RWPE1 (cell line): ENCODE results near the gene POLG.

Experiments used
- CTCF ChIA-PET: fragments of 350-600 bp; sonication (Branson Sonifier 250); formaldehyde crosslinking; extraction: SDS; loops from one replicate; lab custom pipeline; 2021; lab: Yijun Ruan, JAX
- POLR2A ChIA-PET: fragments of 400-600 bp; formaldehyde crosslinking; extraction: SDS; loops from one replicate; lab custom pipeline; 2020; ENCODE audit warnings: antibody characterized with exemption; ENCODE audit not compliant: low non-redundant PET; lab: Yijun Ruan, JAX
- DNase-seq: peaks from one replicate; pipeline ENCODE4 v3.0.0; 2012; ENCODE audit warnings: low spot score
- H3K27ac ChIP-seq: fragments of 450-650 bp; 2 replicates; pipeline ENCODE4 v1.5.1; 2017
- TF ChIP-seq, protein P1 (sequence below): fragments of 450-650 bp; conservative IDR thresholded peaks from 2 replicates; pipeline ENCODE4 v1.5.1; 2017; ENCODE audit warnings: low read depth, mild to moderate bottlenecking

The POLG gene

DNA sequence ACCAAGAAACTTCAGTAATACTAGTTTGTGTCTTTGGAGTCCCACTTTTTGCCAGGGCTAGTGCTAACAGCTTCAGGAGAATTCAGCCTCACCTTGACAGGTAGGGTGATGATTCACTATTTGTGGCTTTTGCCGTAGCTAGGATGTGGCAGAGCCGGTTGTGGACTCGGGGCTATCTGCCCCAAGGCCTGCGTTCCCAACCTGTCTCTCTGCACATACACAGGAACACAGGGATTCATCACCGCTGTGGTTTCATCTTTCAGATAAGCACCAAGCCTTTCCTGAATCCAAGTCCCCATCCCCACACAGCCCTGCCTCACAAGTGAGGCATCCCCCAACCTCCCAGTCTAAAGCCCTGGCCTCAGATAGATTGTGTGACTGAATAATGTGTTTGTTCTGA is 45.2 kb upstream of the POLG start:
- POLR2A ChIA-PET: interaction anchor here (0.7 kb wide), 1 partner anchor 20 kb away, joined by 3 read pairs; no protein-coding TSS in a partner anchor
- TF ChIP-seq, protein P1, sequence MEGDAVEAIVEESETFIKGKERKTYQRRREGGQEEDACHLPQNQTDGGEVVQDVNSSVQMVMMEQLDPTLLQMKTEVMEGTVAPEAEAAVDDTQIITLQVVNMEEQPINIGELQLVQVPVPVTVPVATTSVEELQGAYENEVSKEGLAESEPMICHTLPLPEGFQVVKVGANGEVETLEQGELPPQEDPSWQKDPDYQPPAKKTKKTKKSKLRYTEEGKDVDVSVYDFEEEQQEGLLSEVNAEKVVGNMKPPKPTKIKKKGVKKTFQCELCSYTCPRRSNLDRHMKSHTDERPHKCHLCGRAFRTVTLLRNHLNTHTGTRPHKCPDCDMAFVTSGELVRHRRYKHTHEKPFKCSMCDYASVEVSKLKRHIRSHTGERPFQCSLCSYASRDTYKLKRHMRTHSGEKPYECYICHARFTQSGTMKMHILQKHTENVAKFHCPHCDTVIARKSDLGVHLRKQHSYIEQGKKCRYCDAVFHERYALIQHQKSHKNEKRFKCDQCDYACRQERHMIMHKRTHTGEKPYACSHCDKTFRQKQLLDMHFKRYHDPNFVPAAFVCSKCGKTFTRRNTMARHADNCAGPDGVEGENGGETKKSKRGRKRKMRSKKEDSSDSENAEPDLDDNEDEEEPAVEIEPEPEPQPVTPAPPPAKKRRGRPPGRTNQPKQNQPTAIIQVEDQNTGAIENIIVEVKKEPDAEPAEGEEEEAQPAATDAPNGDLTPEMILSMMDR: no peak
- CTCF ChIA-PET: interaction anchor here (0.6 to 1.5 kb wide), 2 partner anchors 9 to 21 kb away, joined by 3 to 14 read pairs; no protein-coding TSS in a partner anchor
- no peak overlapping the region for H3K27ac ChIP-seq
- peak; percentile 86 for DNase-seq

DNA sequence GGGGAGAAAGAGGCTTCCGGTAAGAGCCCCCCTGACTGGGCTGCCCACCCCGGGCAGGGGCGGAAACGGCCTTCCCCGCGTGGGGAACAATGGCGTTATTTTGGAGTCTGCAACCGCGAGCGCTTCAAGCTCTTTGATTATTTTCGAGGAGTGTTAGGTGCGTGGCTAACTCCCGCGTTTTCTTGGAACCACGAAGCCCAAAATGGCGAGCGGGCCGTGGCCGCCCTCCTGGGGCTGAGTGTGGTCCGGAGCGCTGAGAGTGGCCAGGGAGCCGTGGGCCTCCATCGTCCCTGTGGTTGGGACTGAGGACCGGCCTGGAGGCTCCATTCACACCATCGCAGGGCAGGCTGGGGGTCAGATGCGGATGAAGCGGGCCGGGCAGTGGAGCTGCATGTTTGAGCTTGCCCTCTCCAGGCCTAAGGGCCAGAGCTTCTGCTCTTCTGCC is 44.6 kb upstream of the POLG start:
- ChIA-PET CTCF (interaction anchor here (0.5 to 1.5 kb wide), 4 partner anchors 16 to 178 kb away, joined by 3 to 14 read pairs (median 4); no protein-coding TSS in a partner anchor), POLR2A (interaction anchor here (0.7 kb wide), 1 partner anchor 20 kb away, joined by 3 read pairs; no protein-coding TSS in a partner anchor)
- TF ChIP-seq, protein P1: no peak
- DNase-seq: peak; percentile 51
- no peak overlapping the region for H3K27ac ChIP-seq

DNA sequence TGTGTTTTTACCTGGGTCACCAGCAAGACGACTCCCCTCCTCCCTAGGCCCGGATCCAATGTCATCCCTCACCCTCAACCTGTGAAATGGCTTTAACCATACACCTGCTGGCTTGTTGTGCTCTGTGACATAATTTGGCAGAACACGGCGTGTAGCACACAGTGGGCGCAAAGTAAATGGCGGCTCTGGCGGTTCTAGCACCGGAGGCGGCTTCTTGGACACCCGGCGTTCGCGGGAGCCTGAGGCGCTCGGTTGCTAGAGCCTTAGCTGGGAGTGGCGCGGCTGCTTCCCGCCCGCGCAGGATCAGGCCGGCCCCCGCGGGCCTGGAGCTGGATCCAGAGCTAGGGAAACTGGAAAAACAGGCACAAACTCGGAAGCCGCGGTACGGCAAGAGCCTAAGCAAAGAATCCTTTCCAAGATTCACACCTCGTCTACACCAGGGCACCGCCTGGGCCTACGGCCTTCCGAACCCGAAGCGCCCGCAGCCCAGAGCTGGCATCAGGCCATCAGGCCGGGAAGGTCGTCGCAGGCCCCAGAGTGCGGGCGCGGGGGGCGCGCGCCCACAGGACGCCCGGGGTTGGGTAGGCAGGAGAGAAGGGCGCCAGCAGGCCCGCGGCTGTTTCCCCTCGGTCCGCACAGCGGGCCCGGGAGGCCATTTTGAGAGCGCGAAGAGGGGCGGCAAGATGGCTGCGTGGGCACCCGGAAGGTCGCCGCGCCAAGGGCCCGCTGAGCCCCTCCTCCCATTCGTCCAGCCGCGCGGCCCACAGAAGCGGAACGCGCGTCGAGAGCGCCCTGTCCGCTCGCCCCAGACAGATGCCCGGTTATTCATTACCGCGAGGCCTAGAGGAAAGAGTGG is 43.9 kb upstream of the POLG start:
- CTCF ChIA-PET: interaction anchor here (1.1 to 1.3 kb wide), 3 partner anchors 16 to 19 kb away, joined by 3 to 9 read pairs (median 4); no protein-coding TSS in a partner anchor
- POLR2A ChIA-PET: interaction anchor here (2.1 kb wide), 1 partner anchor 10 kb away, joined by 10 read pairs; no protein-coding TSS in a partner anchor
- no peak overlapping the region for H3K27ac ChIP-seq
- TF ChIP-seq, protein P1: no peak
- DNase-seq: peak; percentile 70

DNA sequence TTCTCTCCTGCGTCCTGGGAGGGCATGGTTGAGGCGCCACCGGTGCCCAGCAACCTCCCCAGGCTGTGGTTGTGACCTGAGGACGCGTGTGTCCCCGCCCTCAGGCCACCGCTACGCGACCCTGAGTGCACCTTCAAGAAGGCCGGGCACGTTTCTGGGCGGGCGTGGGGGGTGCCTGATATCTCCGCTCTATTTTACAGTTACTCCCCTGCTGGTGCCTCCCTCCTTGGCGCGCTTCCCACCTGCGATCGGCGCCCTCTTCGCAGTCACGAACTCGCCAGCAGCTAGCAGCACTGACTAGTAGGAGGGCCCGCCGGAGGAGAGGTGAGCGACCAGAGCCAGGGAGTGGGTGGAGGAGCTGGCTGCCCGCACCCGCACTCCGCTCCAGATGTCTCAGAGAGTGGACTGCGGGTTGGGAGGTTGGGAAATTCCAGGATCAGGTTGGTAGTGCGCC is 43.2 kb upstream of the POLG start:
- POLR2A ChIA-PET: interaction anchor here (2.1 kb wide), 1 partner anchor 9 kb away, joined by 10 read pairs; no protein-coding TSS in a partner anchor
- no peak overlapping the region for H3K27ac ChIP-seq
- TF ChIP-seq, protein P1: no peak
- DNase-seq: no peak
- CTCF ChIA-PET: interaction anchor here (1.1 to 1.6 kb wide), 3 partner anchors 15 to 19 kb away, joined by 3 to 15 read pairs (median 9); no protein-coding TSS in a partner anchor

DNA sequence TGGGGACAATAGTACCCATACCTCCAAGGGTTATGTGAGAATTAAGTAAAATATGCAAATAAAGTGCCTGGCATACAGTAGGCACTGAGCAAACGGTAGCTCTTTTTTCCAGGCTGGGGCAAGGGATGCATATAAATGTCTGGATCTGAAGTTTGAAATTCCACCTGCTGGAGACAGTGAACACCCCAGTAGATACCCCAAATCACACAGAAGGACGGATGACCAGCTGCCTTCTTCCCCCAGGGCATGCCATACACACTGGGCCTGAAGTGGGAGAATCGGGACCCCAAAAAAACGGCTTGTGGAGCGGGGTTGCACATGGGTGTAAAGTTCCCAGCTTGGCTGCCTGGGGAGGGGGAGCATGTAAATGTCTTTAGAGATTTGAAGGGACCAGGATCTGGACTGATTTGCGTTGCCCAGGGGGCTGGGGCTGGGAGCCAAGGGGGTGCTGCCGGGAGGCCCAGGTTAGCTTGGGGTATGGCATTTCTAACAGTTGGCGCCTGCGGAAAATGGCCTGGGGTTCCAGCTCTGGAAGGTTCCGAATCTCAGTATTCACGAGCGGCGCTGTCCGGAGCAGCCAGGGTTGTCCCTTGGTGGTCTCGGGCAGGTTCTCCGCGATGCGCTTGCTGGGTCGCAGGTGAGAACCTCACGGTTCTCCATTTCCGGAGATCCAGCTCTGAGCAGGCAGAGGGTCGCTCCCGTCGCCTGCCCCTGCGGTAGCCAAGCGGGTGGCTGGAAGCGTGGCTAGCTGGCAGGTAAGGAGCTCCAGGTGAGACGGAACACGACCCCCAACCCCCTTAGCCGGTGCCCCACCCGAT is 42.6 kb upstream of the POLG start:
- POLR2A ChIA-PET: interaction anchor here (0.6 to 2.1 kb wide), 2 partner anchors 9 to 36 kb away, joined by 4 to 10 read pairs; no protein-coding TSS in a partner anchor
- DNase-seq: no peak
- CTCF ChIA-PET: interaction anchor here (1.6 kb wide), 1 partner anchor 18 kb away, joined by 15 read pairs; no protein-coding TSS in a partner anchor
- H3K27ac ChIP-seq: no peak overlapping the region
- TF ChIP-seq, protein P1: no peak
